SK-N-SH (cell line): ENCODE measurements around the gene ZBTB49. TPM values are rescaled to one million over a fixed set of nuclear protein-coding genes. Genes with fewer than 3 reads are reported as not detected.
"Not testable (repeated sequence)": the region's sequence is repeated elsewhere in the genome, so short reads cannot be mapped to it uniquely, and the experiment has no call there.

Source experiments
- CTCF ChIA-PET: fragments of 300-600, 350-600 bp; formaldehyde crosslinking; extraction: SDS; loops from one replicate; lab custom pipeline; 2021; lab: Yijun Ruan, JAX
- POLR2A ChIA-PET: fragments of 350-600 bp; sonication (Branson Sonifier 250); formaldehyde crosslinking; extraction: SDS; loops from one replicate; lab custom pipeline; 2020; ENCODE audit warnings: antibody characterized with exemption, inconsistent platforms; lab: Yijun Ruan, JAX
- DNase-seq: peaks from one replicate; pipeline ENCODE4 v3.0.0; 2012
- H2AFZ ChIP-seq: fragments of 200-600 bp; sonication (generic); 2 replicates; pipeline ENCODE4 v1.8.1; 2016; ENCODE audit warnings: antibody characterized with exemption, mild to moderate bottlenecking, low read depth
- H3F3A ChIP-seq: fragments of 200-600 bp; sonication (generic); replicated peaks from 2 replicates; pipeline ENCODE3; 2016; ENCODE audit warnings: antibody characterized with exemption, mild to moderate bottlenecking; ENCODE audit not compliant: insufficient read depth
- H3K27ac ChIP-seq, 2 experiments: fragments of 200-500 bp in 1 of 2; fragments of 200-600 bp in 1 of 2; sonication (Bioruptor generic) in 1 of 2; sonication (generic), shearing (Covaris generic) in 1 of 2; 2 replicates each; pipeline versions ENCODE4 v1.5.1 to v1.6.1; 2014 to 2016; ENCODE audit warnings: low read depth in 2 of 2, inconsistent platforms in 1 of 2, low read length in 1 of 2, mild to moderate bottlenecking in 1 of 2, mixed read lengths in 1 of 2
- H3K27me3 ChIP-seq: fragments of 200-600 bp; sonication (generic), shearing (Covaris generic); 2 replicates; pipeline ENCODE4 v1.6.1; 2016; ENCODE audit warnings: mixed run types; ENCODE audit not compliant: insufficient read depth
- H3K36me3 ChIP-seq, 2 experiments: fragments of 200-500 bp in 1 of 2; fragments of 200-600 bp in 1 of 2; sonication (Bioruptor generic) in 1 of 2; sonication (generic) in 1 of 2; replicated peaks in 1 of 2; 2 replicates each; pipeline versions ENCODE3 to v1.5.1; 2014 to 2016; ENCODE audit warnings: low read length in 1 of 2, mild to moderate bottlenecking in 1 of 2; ENCODE audit not compliant: insufficient read depth in 2 of 2, control insufficient read depth in 1 of 2
- H3K4me1 ChIP-seq, 2 experiments: fragments of 200-500 bp in 1 of 2; fragments of 200-600 bp in 1 of 2; sonication (Bioruptor generic) in 1 of 2; sonication (generic), shearing (Covaris generic) in 1 of 2; 2 replicates each; pipeline versions ENCODE4 v1.5.1 to v1.6.1; 2014 to 2016; ENCODE audit warnings: low read depth in 1 of 2, low read length in 1 of 2, mixed run types in 1 of 2; ENCODE audit not compliant: insufficient read depth in 2 of 2, control insufficient read depth in 1 of 2
- H3K4me2 ChIP-seq: fragments of 200-600 bp; sonication (generic), shearing (Covaris generic); 2 replicates; pipeline ENCODE4 v1.6.1; 2017; ENCODE audit warnings: mixed run types
- H3K4me3 ChIP-seq, 2 experiments: fragments of 200-500 bp in 1 of 2; fragments of 200-600 bp in 1 of 2; sonication (Bioruptor generic) in 1 of 2; sonication (generic), shearing (Covaris generic) in 1 of 2; 2 replicates each; pipeline versions ENCODE4 v1.5.1 to v1.8.1; 2014 to 2016; ENCODE audit warnings: low read depth in 2 of 2, inconsistent platforms in 1 of 2, low read length in 1 of 2, mild to moderate bottlenecking in 1 of 2, mixed read lengths in 1 of 2, moderate library complexity in 1 of 2
- H3K79me2 ChIP-seq: fragments of 200-600 bp; sonication (generic); 2 replicates; pipeline ENCODE4 v1.8.1; 2017; ENCODE audit warnings: mild to moderate bottlenecking; ENCODE audit not compliant: insufficient read depth
- H3K9ac ChIP-seq: fragments of 200-600 bp; sonication (generic); 2 replicates; pipeline ENCODE4 v1.6.1; 2017; ENCODE audit warnings: mixed run types
- H3K9me2 ChIP-seq: fragments of 200-600 bp; sonication (generic); 2 replicates; pipeline ENCODE4 v1.6.1; 2017; ENCODE audit warnings: mixed run types
- H3K9me3 ChIP-seq: fragments of 200-600 bp; sonication (generic); 2 replicates; pipeline ENCODE4 v1.6.1; 2017; ENCODE audit warnings: mixed run types, mild to moderate bottlenecking, moderate library complexity
- H4K20me1 ChIP-seq: fragments of 200-600 bp; sonication (generic); 2 replicates; pipeline ENCODE4 v1.6.1; 2017; ENCODE audit warnings: mild to moderate bottlenecking, mixed run types; ENCODE audit not compliant: insufficient read depth
- EZH2phosphoT487 ChIP-seq: fragments of 200-600 bp; sonication (generic); IDR thresholded peaks from 2 replicates; pipeline ENCODE4 v1.6.1; 2017; ENCODE audit warnings: low read depth, mixed run types, mild to moderate bottlenecking, antibody characterized with exemption, moderate library complexity, borderline replicate concordance
- FOSL2 ChIP-seq: IDR thresholded peaks from 2 replicates; pipeline ENCODE4 v1.4.0; 2012; ENCODE audit warnings: low read depth, mild to moderate bottlenecking, moderate library complexity, borderline replicate concordance
- JUND ChIP-seq: IDR thresholded peaks from 2 replicates; pipeline ENCODE4 v1.4.0; 2012
- MXI1 ChIP-seq: IDR thresholded peaks from 2 replicates; pipeline ENCODE4 v1.6.1; 2012; ENCODE audit warnings: mild to moderate bottlenecking, low read depth, low read length, improper control_type of control experiment
- NRF1 ChIP-seq: IDR thresholded peaks from 2 replicates; pipeline ENCODE4 v1.6.1; 2012; ENCODE audit warnings: low read depth, mild to moderate bottlenecking, low read length
- RCOR1 ChIP-seq: fragments of 150-350 bp; IDR thresholded peaks from 2 replicates; pipeline ENCODE4 v1.6.1; 2017; ENCODE audit warnings: antibody characterized with exemption, low read length
- WGBS: methylation state at CpG from one replicate; pipeline ENCODE4 v1.1.6; 2017; ENCODE audit warnings: low lambda C conversion rate; 5-methylcytosine and 5-hydroxymethylcytosine counted together
- polyA plus RNA-seq, 3 experiments: library from polyadenylated mRNA; depleted of rRNA; stranded (reverse); fragments of >200 nt; gene quantifications; 2 replicates each; pipeline ENCODE4 v1.2.3, GENCODE V29; 2012
- TF ChIP-seq, protein P1 (sequence below): fragments of 150-350 bp; IDR thresholded peaks from 2 replicates; pipeline ENCODE4 v1.6.1; 2017; ENCODE audit warnings: antibody characterized with exemption, low read length, low read depth, borderline replicate concordance

ZBTB49 gene
- polyA plus RNA-seq, 1 of the 3 experiments (the other 2 are of a cell fraction), result 3.1 TPM

DNA sequence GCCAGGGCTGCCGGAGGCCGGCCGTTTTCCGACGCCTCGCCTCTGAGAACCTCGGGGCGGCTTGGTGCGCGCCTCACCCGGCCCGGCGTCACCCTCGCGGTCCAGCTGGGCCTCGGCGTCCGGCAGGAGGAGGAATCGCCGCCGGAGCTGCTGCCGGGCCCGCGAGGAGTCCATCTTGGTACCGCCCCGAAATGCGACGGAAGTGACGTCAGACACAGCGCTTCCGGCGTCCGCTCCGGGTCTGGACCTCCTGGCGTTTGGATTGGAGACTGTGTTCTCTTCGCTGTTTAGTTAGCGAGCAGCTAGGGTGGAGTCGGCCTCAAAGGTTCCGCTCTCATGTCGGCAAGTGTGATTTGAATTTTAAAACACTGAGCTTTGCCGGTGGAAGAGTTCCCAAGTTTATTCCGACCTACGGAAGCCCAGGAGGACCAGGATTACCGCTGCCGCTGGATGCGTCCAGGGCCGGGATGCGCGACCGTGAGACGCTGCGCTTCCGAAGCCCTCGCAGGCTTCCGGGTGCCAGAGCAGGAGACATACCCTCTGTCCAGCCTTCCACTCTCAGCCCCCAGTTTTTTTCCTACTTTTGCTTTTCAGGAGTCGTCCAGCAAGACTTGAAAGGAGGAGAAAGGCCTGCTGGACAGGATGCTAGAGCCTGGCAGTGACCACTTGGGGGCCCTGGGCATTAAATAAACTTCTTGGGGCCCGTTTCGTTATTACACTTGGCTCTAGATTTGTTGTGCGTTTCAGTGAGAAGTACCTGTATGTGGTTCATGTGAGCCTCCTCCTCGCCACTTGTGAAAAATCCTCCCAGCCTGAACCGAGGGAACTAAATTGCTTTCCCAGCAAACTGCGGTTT lies 41.8 kb upstream of the ZBTB49 start, which contains the start of gene TMEM128 (continued):
- TF ChIP-seq RCOR1 (0 out of 2 replicates have a peak, but pooled peaks have one; percentile 10), EZH2phosphoT487 (no peak), MXI1 (peak; percentile 68)

DNA sequence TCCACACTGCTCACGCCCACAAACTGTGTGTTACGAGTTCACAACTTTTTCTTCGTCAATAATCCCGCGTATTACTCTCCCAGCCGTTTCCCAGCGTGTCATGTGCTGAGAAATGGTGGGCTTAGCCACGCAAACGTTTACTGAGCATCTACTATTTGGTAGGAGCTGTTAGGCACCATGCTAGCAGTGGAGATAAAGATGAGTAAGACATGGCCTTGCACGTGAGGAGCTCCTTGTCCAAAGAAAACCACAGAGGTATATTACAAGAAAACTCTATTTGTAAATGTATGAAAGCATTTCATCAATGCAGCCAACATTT lies 41.2 kb upstream of the ZBTB49 start:
- peaks cover 5% of the 10 kb centered on the region for H3F3A ChIP-seq
- no peaks in the 10 kb centered on the region for H3K27me3 ChIP-seq
- H3K79me2 ChIP-seq, result peaks cover 12% of the 10 kb centered on the region; the same call in 1 of the 2 replicates
- TF ChIP-seq JUND, result no peak
- TF ChIP-seq NRF1, result no peak
- no peak for TF ChIP-seq MXI1
- TF ChIP-seq, protein P1, sequence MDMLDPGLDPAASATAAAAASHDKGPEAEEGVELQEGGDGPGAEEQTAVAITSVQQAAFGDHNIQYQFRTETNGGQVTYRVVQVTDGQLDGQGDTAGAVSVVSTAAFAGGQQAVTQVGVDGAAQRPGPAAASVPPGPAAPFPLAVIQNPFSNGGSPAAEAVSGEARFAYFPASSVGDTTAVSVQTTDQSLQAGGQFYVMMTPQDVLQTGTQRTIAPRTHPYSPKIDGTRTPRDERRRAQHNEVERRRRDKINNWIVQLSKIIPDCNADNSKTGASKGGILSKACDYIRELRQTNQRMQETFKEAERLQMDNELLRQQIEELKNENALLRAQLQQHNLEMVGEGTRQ, result no peak
- TF ChIP-seq RCOR1, result no peak
- no peak for TF ChIP-seq FOSL2
- TF ChIP-seq, all 33 proteins: peak for 0
- Histone ChIP-seq H3K9me2 (no peaks in the 10 kb centered on the region), H3K4me2 (peak overlapping the region; percentile 77), H3K9me3 (no peaks in the 10 kb centered on the region), H3K4me3 (peak overlapping the region; percentile 71 to 93), H2AFZ (peak overlapping the region; percentile 87), H3K36me3 (peaks cover 14 to 17% of the 10 kb centered on the region in 2 experiments), H4K20me1 (no peaks in the 10 kb centered on the region), H3K9ac (peak overlapping the region; percentile 95), H3K27ac (peak overlapping the region; percentile 91 to 98), H3K4me1 (peaks cover 5 to 11% of the 10 kb centered on the region in 2 experiments)
- WGBS, result 9% methylated on average over 10 of the region's 10 CpGs
- peak; percentile 20 for DNase-seq
- POLR2A ChIA-PET, result interaction anchor here (1.2 kb wide), 1 partner anchor 90 kb away, joined by 5 read pairs; no protein-coding TSS in a partner anchor
- CTCF ChIA-PET, result interaction anchor here (1.0 to 4.1 kb wide), 5 partner anchors 10 to 239 kb away, joined by 3 to 43 read pairs (median 5); partner anchors contain the start of genes LYAR and ZBTB49

DNA sequence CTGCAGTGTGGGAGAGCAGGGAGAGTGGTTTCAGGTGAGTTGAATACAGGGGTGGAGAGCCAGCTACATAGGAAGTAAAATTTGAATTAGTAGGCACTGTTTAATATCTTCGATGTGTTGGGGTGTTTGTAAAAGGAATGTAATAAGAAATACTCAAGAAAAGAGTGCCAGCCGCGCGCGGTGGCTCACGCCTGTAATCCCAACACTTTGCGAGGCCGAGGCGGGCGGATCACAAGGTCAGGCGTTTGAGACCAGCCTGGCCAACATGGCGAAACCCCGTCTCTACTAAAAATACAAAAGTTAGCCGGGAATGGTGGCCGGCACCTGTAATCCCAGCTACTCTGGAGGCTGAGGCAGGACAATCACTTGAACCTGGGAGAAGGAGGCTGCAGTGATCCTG lies 40.7 kb upstream of the ZBTB49 start:
- H3K9ac ChIP-seq, H3F3A ChIP-seq, POLR2A ChIA-PET, DNase-seq, H4K20me1 ChIP-seq, H3K9me3 ChIP-seq, H3K27me3 ChIP-seq, H3K9me2 ChIP-seq, H3K4me3 ChIP-seq: not testable (repeated sequence)
- Histone ChIP-seq H3K27ac (peak overlapping the region in 1 of 2 experiments; percentile 91; a peak in 1 of 4 replicates), H3K4me2 (peak overlapping the region; percentile 77), H3K4me1 (peaks cover 5 to 11% of the 10 kb centered on the region in 2 experiments), H3K79me2 (peaks cover 12% of the 10 kb centered on the region; the same call in 1 of the 2 replicates), H3K36me3 (peaks cover 14 to 16% of the 10 kb centered on the region in 2 experiments), H2AFZ (peak overlapping the region; percentile 87; the same call in 1 of the 2 replicates)
- CTCF ChIA-PET, result interaction anchor here (1.0 to 4.1 kb wide), 5 partner anchors 10 to 239 kb away, joined by 3 to 43 read pairs (median 5); partner anchors contain the start of genes LYAR and ZBTB49
- WGBS, result 95% methylated on average over 15 of the region's 15 CpGs
